ENCODE results near the gene ELF2.
"Not testable (repeated sequence)": the region's sequence is repeated elsewhere in the genome, so short reads cannot be mapped to it uniquely, and the experiment has no call there.

ELF2 gene

GRCh38 chr4:139011225-139011950 lies 165.6 kb downstream of the ELF2 start:
- TF ChIP-seq CTCF (IDR thresholded peaks at IDR 0.05; ENCODE audit: extremely low read depth, insufficient read depth, missing control alignments) = no peak
- DNase-seq (ENCODE audit: low spot score) = no peak
- in situ Hi-C loops (cut with MboI; ENCODE audit: low pct_unique_long_range_greater_than_20kb, low sequenced_read_pairs, unreplicated experiment) = no loop called here

GRCh38 chr4:139009702-139010101 lies 167.3 kb downstream of the ELF2 start:
- in situ Hi-C loops (cut with MboI; ENCODE audit: low pct_unique_long_range_greater_than_20kb, low sequenced_read_pairs, unreplicated experiment) = no loop called here
- DNase-seq (ENCODE audit: low spot score) = no peak
- no peak for TF ChIP-seq CTCF (IDR thresholded peaks at IDR 0.05; ENCODE audit: extremely low read depth, insufficient read depth, missing control alignments)

DNA sequence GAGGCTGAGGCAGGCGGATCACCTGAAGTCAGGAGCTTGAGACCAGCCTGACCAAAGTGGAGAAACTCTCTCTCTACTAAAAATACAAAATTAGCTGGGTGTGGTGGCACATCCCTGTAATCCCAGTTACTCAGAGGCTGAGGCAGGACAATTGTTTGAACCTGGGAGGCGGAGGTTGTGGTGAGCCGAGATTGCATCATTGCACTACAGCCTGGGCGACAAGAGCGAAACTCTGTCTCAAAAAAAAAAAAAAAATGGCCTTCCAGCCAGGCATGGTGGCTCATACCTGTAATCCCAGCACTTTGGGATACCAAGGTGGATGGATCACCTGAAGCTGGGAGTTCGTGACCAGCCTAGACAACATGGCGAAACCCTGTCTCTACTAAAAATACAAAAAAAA lies 168.7 kb downstream of the ELF2 start:
- DNase-seq (ENCODE audit: low spot score); in situ Hi-C loops (cut with MboI; ENCODE audit: low pct_unique_long_range_greater_than_20kb, low sequenced_read_pairs, unreplicated experiment): not testable (repeated sequence)

DNA sequence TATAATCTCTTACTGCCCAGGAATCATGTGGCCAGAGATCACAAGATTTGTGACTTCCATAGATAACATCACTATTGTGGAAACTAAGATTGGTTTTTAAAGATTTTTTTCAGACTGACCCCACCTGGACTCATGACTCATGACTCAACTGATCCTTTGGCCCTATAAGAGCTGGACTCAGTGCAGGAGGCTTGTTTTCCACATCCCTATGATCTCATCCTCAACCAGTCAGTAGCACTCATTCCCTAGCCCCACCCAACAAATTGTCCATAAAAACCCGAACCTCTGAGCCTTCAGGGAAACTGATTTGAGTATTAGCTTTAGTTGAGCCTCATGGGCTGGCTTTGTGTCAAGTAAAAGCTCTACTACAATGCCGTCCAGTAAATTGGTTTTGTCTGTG lies 169.4 kb downstream of the ELF2 start:
- no peak for TF ChIP-seq CTCF (IDR thresholded peaks at IDR 0.05; ENCODE audit: extremely low read depth, insufficient read depth, missing control alignments)
- in situ Hi-C loops (cut with MboI; ENCODE audit: low pct_unique_long_range_greater_than_20kb, low sequenced_read_pairs, unreplicated experiment) = no loop called here
- no peak for DNase-seq (ENCODE audit: low spot score)
